ENCODE measurements around the gene TDO2. TPM values are rescaled to one million over a fixed set of nuclear protein-coding genes. Genes with fewer than 3 reads are reported as not detected.

TDO2 gene
- polyA plus RNA-seq (2012; ENCODE audit: missing spikeins): not detected

- TF ChIP-seq POLR2A (IDR thresholded peaks at IDR 0.05; ENCODE audit: low read depth, low read length): no peak
- TF ChIP-seq POLR2AphosphoS5 (IDR thresholded peaks at IDR 0.05; ENCODE audit: low read depth, low read length): no peak
- TF ChIP-seq TAF1 (IDR thresholded peaks at IDR 0.05; ENCODE audit: borderline replicate concordance, low read depth, low read length): no peak
- no peak for FAIRE-seq
- DNase-seq (ENCODE audit: insufficient read length): no peak
Observed at GRCh38 chr4:155903453-155903852, at the start of gene TDO2. TDO2 (plus strand) TSS chr4:155903696; CDS start chr4:155903759, 63 bp downstream.

GRCh38 chr4:155854582-155855226 is 48.8 kb upstream of the TDO2 start:
- DNase-seq (ENCODE audit: insufficient read length) (no peak), FAIRE-seq (no peak)
- TF ChIP-seq POLR2AphosphoS5 (IDR thresholded peaks at IDR 0.05; ENCODE audit: low read depth, low read length) (no peak), TAF1 (IDR thresholded peaks at IDR 0.05; ENCODE audit: borderline replicate concordance, low read depth, low read length) (no peak), POLR2A (IDR thresholded peaks at IDR 0.05; ENCODE audit: low read depth, low read length) (no peak)

DNA sequence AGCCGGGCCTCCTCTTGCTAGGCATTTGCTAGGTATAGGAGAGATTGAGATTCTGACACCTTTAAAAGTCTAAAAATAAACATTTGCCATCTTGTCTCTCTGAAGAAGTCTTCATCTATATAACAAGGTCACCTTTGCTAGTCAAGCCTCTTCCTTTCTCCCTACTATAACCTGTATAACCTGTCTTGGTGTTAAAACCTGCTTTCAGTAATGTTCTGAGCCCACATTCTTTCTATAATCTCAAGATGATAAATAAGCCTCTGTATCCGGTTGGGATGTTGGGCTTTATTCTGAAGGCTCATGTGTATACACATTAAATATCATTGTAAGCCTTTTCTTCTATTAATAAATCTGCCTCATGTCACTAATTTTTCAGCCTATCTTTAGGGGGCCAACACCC is 47.6 kb upstream of the TDO2 start:
- TF ChIP-seq TAF1 (IDR thresholded peaks at IDR 0.05; ENCODE audit: borderline replicate concordance, low read depth, low read length): no peak
- no peak for TF ChIP-seq POLR2A (IDR thresholded peaks at IDR 0.05; ENCODE audit: low read depth, low read length)
- TF ChIP-seq POLR2AphosphoS5 (IDR thresholded peaks at IDR 0.05; ENCODE audit: low read depth, low read length): no peak
- DNase-seq (ENCODE audit: insufficient read length) (no peak), FAIRE-seq (no peak)

GRCh38 chr4:155866177-155866576 is 37.3 kb upstream of the TDO2 start, which contains the start of gene ASIC5:
ASIC5 (minus strand) TSS chr4:155866277; CDS start chr4:155866226, 51 bp downstream.
- TF ChIP-seq POLR2AphosphoS5 (IDR thresholded peaks at IDR 0.05; ENCODE audit: low read depth, low read length) (no peak), POLR2A (IDR thresholded peaks at IDR 0.05; ENCODE audit: low read depth, low read length) (no peak)
- FAIRE-seq (no peak), DNase-seq (ENCODE audit: insufficient read length) (no peak)

- no peak for TF ChIP-seq POLR2A (IDR thresholded peaks at IDR 0.05; ENCODE audit: low read depth, low read length)
- no peak for TF ChIP-seq POLR2AphosphoS5 (IDR thresholded peaks at IDR 0.05; ENCODE audit: low read depth, low read length)
- no peak for TF ChIP-seq TAF1 (IDR thresholded peaks at IDR 0.05; ENCODE audit: borderline replicate concordance, low read depth, low read length)
- FAIRE-seq: no peak
- DNase-seq (ENCODE audit: insufficient read length): no peak
Observed at GRCh38 chr4:155875878-155876277, 27.6 kb upstream of the TDO2 start.

GRCh38 chr4:155877971-155878370 is 25.5 kb upstream of the TDO2 start:
- FAIRE-seq (no peak), DNase-seq (ENCODE audit: insufficient read length) (no peak)
- no peak for TF ChIP-seq POLR2A (IDR thresholded peaks at IDR 0.05; ENCODE audit: low read depth, low read length)
- no peak for TF ChIP-seq TAF1 (IDR thresholded peaks at IDR 0.05; ENCODE audit: borderline replicate concordance, low read depth, low read length)
- no peak for TF ChIP-seq POLR2AphosphoS5 (IDR thresholded peaks at IDR 0.05; ENCODE audit: low read depth, low read length)

- FAIRE-seq: no peak
- DNase-seq (ENCODE audit: insufficient read length): no peak
- TF ChIP-seq POLR2A (IDR thresholded peaks at IDR 0.05; ENCODE audit: low read depth, low read length) (no peak), POLR2AphosphoS5 (IDR thresholded peaks at IDR 0.05; ENCODE audit: low read depth, low read length) (no peak), TAF1 (IDR thresholded peaks at IDR 0.05; ENCODE audit: borderline replicate concordance, low read depth, low read length) (no peak)
Observed at GRCh38 chr4:155878611-155879010, 24.9 kb upstream of the TDO2 start.

DNA sequence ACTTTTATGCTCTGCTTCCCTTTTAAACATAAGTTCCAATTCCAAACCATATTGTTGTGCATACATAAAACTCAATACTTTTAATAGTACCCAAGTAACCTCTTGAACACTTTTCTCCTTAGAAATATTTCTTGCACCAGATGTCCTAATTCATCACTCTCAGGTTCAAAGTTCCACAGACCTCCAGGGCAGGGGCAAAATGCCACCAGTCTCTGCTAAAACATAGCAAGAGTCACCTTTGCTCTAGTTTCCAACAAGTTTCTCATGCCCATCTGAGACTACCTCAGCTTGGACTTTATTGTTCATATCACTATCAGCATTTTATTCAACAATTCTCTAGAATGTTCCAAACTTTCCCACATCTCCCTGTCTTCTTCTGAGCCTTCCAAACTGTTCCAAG is 23.7 kb upstream of the TDO2 start:
- TF ChIP-seq TAF1 (IDR thresholded peaks at IDR 0.05; ENCODE audit: borderline replicate concordance, low read depth, low read length) (no peak), POLR2A (IDR thresholded peaks at IDR 0.05; ENCODE audit: low read depth, low read length) (no peak), POLR2AphosphoS5 (IDR thresholded peaks at IDR 0.05; ENCODE audit: low read depth, low read length) (no peak)
- FAIRE-seq (no peak), DNase-seq (ENCODE audit: insufficient read length) (no peak)

GRCh38 chr4:155881555-155881954 is 21.9 kb upstream of the TDO2 start:
- no peak for TF ChIP-seq POLR2AphosphoS5 (IDR thresholded peaks at IDR 0.05; ENCODE audit: low read depth, low read length)
- TF ChIP-seq TAF1 (IDR thresholded peaks at IDR 0.05; ENCODE audit: borderline replicate concordance, low read depth, low read length): no peak
- no peak for TF ChIP-seq POLR2A (IDR thresholded peaks at IDR 0.05; ENCODE audit: low read depth, low read length)
- FAIRE-seq (no peak), DNase-seq (ENCODE audit: insufficient read length) (no peak)

DNA sequence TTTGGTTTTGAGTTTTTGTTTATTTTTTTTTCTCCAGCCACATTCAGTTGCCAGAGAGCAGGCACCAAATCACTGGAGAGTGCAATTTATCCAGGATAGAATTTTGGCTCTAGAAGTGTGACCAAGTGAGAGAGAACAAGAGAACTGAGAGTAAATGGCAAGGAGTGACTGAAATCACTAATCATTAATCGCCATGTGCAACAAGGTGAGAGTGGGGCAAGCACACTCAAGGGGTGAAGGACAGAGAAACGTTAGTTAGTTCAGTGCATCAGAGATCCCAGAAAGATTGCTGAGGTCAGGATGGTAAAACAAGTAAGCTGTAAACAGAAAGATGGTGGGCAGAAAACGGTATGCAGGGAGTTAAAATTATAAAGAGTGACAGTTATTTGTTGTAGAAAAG is 19.6 kb upstream of the TDO2 start:
- DNase-seq (ENCODE audit: insufficient read length) (no peak), FAIRE-seq (no peak)

DNA sequence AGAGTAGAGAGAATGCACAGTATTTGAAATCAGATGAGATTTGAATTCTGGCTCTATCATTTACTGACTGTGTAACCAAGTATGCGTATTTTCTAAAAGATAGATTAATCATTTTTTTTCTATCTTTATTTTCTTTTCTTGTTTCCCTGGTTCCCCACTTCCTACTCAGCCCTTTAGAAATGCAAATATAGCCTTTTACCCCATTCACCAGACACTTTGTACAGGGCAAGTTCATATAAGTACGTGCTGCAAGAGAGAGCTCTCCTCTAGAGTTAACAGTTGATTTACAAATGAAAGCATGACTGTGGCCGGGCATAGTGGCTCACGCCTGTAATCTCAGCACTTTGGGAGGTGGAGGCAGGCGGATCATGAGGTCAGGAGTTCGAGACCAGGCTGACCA is 17.8 kb upstream of the TDO2 start:
- no peak for TF ChIP-seq POLR2AphosphoS5 (IDR thresholded peaks at IDR 0.05; ENCODE audit: low read depth, low read length)
- no peak for TF ChIP-seq POLR2A (IDR thresholded peaks at IDR 0.05; ENCODE audit: low read depth, low read length)
- TF ChIP-seq TAF1 (IDR thresholded peaks at IDR 0.05; ENCODE audit: borderline replicate concordance, low read depth, low read length): no peak
- FAIRE-seq (no peak), DNase-seq (ENCODE audit: insufficient read length) (no peak)

More for the DNA sequence above, 19.6 kb upstream of the TDO2 start:
- TF ChIP-seq POLR2A (IDR thresholded peaks at IDR 0.05; ENCODE audit: low read depth, low read length) (no peak), POLR2AphosphoS5 (IDR thresholded peaks at IDR 0.05; ENCODE audit: low read depth, low read length) (no peak), TAF1 (IDR thresholded peaks at IDR 0.05; ENCODE audit: borderline replicate concordance, low read depth, low read length) (no peak)

DNA sequence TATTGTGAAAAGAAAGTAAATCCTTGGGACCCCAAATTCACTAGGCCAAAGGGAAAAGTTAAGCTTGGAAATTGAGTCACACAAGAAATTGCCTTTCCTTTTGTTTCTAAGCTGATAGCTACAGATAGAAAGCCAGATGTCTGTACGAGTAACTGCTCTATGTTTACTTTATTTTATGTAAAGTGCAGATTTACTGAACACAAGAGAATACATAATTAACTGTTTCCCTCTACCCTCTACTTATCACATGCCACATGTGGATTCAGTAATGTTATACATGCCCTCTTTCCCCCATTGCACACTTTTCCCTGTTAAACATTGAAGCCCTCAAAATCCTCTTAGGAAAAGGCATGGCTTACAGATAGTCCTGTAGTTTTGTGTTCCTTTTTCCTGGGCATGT is 16.5 kb upstream of the TDO2 start:
- FAIRE-seq (peak; percentile 9), DNase-seq (ENCODE audit: insufficient read length) (no peak)
- no peak for TF ChIP-seq POLR2AphosphoS5 (IDR thresholded peaks at IDR 0.05; ENCODE audit: low read depth, low read length)
- TF ChIP-seq TAF1 (IDR thresholded peaks at IDR 0.05; ENCODE audit: borderline replicate concordance, low read depth, low read length): no peak
- TF ChIP-seq POLR2A (IDR thresholded peaks at IDR 0.05; ENCODE audit: low read depth, low read length): no peak

Data from GM12892 (cell line).